GM21786 (cell line): ENCODE measurements around the gene NFKBIA.
"Not testable (repeated sequence)": the region's sequence is repeated elsewhere in the genome, so short reads cannot be mapped to it uniquely, and the experiment has no call there.

Experiments used
- ATAC-seq: cut with Tn5 transposase; IDR thresholded peaks from one replicate; pipeline ENCODE4 v1.9.1; 2021; ENCODE audit not compliant: unreplicated experiment

NFKBIA gene

GRCh38 chr14:35404449-35405303 is at the start of gene NFKBIA:
NFKBIA (minus strand) TSS chr14:35404749; CDS start chr14:35404644, 105 bp downstream.
- ATAC-seq: peak; percentile 50

DNA sequence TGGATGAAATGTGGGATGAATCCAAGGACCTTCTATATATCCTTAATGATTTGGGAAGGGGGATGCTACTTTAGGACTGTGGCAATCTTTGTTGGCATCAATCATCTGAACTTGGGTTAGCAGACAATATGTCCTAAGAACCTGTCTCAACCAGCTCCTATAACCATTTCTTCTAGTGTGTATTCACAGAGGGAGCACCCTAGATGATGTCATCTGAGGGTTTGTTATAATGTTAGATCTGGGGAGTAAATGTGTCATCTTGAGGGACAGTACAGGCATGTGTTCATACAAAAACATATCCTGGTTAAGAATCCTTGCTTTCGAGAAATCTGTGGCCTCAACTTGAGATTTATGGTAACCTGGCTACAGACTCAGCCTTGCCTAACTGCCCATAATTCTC is 41.9 kb upstream of the NFKBIA start:
- no peak for ATAC-seq

DNA sequence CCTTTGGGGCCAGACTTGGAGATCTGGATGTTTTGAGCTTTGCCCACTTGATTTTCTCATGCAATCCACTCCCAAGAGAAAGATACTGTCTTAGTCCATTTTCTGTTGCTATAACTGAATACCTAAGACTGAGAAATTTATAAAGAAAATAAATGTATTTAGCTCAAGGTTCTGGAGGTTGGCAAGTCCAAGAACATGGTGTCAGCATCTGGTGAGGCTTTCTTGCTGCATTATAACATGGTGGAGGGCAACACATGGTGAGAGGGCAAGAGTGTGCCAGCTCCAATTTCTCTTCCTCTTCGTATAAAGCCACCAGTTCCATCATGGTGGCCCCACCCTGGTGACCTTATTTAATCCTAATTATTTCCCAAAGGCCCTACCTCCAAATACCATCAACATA is 39.6 kb upstream of the NFKBIA start:
- ATAC-seq: no peak

GRCh38 chr14:35441160-35441559 is 36.6 kb upstream of the NFKBIA start:
- ATAC-seq: no peak

- peak; percentile 70 for ATAC-seq
Observed at GRCh38 chr14:35438910-35439713, 34.6 kb upstream of the NFKBIA start.

DNA sequence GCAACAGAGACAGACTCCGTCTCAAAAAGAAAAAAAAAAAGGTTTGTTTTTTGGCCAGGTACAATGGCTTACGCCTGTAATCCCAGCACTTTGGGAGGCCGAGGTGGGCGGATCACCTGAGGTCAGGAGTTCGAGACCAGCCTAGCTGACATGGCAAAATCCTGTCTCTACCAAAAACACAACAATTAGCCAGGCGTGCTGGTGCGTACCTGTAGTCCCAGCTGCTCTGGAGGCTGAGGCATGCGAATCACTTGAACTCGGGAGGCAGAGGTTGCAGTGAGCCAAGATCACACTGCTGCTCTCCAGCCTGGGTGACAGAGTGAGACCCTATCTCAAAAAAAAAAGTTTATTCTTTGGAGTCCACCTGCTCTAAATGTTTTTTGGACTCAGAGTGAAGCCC is 33.9 kb upstream of the NFKBIA start:
- ATAC-seq: not testable (repeated sequence)

DNA sequence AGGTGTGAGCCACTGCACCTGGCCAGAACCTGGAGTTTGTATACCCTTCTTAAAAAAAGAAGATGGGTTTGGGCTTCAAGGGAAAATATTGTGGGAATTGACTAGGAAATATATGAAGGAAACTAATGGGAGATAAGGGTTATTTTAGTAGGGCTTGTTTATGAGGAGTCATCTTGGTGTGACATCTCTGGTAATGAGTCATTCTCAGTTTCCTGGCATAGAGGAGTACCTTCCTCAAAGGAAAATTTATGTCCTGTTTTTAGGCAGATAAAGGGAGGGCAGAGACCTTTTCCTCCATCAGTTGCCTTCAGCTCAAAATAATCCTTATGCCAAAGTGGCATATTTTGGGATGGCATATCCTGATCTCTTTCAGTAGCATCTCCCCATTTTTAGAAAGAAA is 30.6 kb upstream of the NFKBIA start:
- ATAC-seq: no peak

DNA sequence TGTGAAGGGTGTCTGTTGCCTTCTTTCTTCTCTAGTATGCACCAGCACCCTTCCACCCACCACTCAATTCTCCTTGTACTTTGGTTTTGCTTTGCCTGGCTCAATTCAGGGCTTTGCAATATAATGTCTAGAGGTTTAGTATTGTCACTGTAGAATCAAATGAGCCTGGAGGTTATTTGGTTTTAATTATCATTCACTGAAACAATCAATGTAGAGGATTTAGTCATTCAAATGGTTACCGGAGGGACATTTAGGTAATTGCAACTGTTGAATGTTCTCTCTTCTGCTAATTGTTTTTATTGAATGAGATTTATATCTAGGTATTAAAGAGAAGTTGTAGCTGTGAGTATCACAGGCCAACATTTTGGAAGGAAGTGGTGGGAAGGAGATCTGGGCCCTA is 29.3 kb upstream of the NFKBIA start:
- no peak for ATAC-seq

- ATAC-seq: no peak
Observed at GRCh38 chr14:35430459-35431199, 26.1 kb upstream of the NFKBIA start.

- no peak for ATAC-seq
Observed at GRCh38 chr14:35429951-35430350, 25.4 kb upstream of the NFKBIA start.

- ATAC-seq: no peak
Observed at GRCh38 chr14:35425850-35426249, 21.3 kb upstream of the NFKBIA start.

- ATAC-seq: no peak
Observed at GRCh38 chr14:35423621-35424020, 19.1 kb upstream of the NFKBIA start.

DNA sequence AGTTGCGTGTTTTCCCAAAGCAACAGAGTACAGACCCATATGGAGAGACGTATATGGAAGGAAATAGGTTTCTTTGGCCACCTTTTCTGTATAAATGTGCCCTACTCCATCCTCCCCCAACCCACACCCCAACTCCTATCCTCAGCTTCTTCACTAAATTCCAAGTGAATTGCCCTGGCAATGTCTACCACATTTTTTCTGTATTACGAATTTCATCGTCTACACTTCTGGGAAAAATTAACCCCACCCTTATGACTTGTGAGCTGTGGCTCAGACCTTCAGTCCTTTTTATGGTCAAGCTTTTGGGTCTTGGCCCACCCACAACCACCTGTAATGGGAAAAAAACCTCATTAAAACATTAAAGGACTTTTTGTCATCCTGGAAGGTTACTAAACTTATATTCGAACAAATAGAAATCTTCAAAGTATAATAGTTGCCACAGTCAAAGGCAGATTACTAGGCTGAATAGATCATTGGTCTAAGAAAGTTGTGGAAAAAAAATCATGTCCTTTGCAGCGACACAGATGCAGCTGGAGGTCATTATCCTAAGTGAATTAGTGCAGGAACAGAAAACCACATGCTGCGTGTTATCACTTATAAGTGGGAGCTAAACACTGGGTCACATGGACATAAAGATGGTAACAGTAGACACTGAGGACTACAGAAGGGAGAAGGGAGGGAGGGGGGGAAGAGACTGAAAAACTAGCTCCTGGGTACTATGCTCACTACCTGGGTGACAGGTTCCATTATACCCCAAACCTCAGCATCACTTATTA is 15.7 kb upstream of the NFKBIA start:
- ATAC-seq: no peak

GRCh38 chr14:35419429-35419841 is 14.9 kb upstream of the NFKBIA start:
- no peak for ATAC-seq

GRCh38 chr14:35418093-35418492 is 13.5 kb upstream of the NFKBIA start:
- ATAC-seq: no peak

DNA sequence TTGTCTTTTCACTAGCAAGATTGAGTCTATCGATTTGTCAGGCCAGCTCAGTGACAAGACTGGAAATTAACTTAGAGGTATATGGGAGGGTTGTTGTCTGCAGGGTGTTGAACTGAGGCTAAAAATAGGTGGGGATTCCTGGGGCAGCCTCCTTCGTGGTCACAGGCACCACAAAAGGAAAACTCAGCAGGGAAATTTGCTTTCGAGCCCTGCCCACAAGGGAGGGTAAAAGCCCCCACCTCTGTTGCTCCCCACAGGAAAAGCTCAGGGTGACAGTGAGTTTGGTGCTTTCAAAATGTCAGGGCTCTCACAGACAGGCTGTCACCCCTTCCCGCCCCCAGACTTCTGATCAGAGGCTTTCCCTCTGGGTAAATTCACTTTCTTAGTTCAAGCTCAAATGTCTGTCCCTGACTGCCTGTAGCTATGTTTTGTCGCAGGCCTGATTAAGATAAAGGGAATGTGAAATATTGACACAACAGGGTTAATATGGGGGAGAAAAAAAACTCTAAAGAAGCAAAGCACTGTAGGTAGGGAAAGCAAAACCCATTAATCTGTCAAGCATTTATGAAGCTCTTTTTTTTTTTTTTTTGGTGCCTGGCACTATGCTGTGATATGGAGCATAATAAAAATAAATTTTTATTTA is 11.7 kb upstream of the NFKBIA start:
- peak; percentile 37 for ATAC-seq

GRCh38 chr14:35414365-35414764 is 9.8 kb upstream of the NFKBIA start:
- ATAC-seq: no peak

GRCh38 chr14:35412272-35413056 is 7.9 kb upstream of the NFKBIA start:
- no peak for ATAC-seq

- ATAC-seq: no peak
Observed at GRCh38 chr14:35410858-35411257, 6.3 kb upstream of the NFKBIA start.
